Loucy (cell line): ENCODE data around the gene TEDC1.

Source experiments
- H2AFZ ChIP-seq: fragments of 200-600 bp; sonication (generic); 2 replicates; pipeline ENCODE4 v1.6.0; 2016; ENCODE audit warnings: antibody characterized with exemption, mild to moderate bottlenecking, low read length, moderate library complexity
- H3F3A ChIP-seq: fragments of 200-600 bp; 2 replicates; pipeline ENCODE4 v1.6.0; 2016; ENCODE audit warnings: antibody characterized with exemption, low read depth, mild to moderate bottlenecking
- H3K27me3 ChIP-seq: fragments of 200-600 bp; sonication (generic); 2 replicates; pipeline ENCODE4 v1.6.1; 2014; ENCODE audit warnings: low read length, mild to moderate bottlenecking; ENCODE audit not compliant: insufficient read depth, poor library complexity, severe bottlenecking
- H3K36me3 ChIP-seq: fragments of 200-600 bp; sonication (generic); 2 replicates; pipeline ENCODE4 v1.6.1; 2016; ENCODE audit warnings: low read length; ENCODE audit not compliant: insufficient read depth
- H3K4me1 ChIP-seq: fragments of 200-600 bp; sonication (generic); 2 replicates; pipeline ENCODE4 v1.5.1; 2014; ENCODE audit warnings: low read length, mild to moderate bottlenecking; ENCODE audit not compliant: insufficient read depth, poor library complexity, severe bottlenecking
- H3K4me2 ChIP-seq: fragments of 200-600 bp; sonication (generic); 2 replicates; pipeline ENCODE4 v1.6.0; 2014; ENCODE audit warnings: antibody characterized with exemption, low read length, low read depth, mild to moderate bottlenecking; ENCODE audit not compliant: poor library complexity, severe bottlenecking
- H3K4me3 ChIP-seq: fragments of 200-600 bp; sonication (generic); 2 replicates; pipeline ENCODE4 v1.5.1; 2014; ENCODE audit warnings: low read length, mild to moderate bottlenecking, mixed read lengths; ENCODE audit not compliant: poor library complexity, severe bottlenecking
- H3K79me2 ChIP-seq: fragments of 200-600 bp; sonication (generic); 2 replicates; pipeline ENCODE4 v1.6.1; 2014; ENCODE audit warnings: low read length; ENCODE audit not compliant: insufficient read depth
- H3K9ac ChIP-seq: fragments of 200-600 bp; sonication (generic); 2 replicates; pipeline ENCODE4 v1.6.0; 2014; ENCODE audit warnings: mild to moderate bottlenecking, low read depth, low read length, moderate library complexity; ENCODE audit not compliant: poor library complexity, severe bottlenecking
- H3K9me2 ChIP-seq: fragments of 200-600 bp; sonication (generic); replicated peaks from 2 replicates; pipeline ENCODE4 v1.6.1; 2016; ENCODE audit warnings: low read depth, low read length, mixed read lengths
- H3K9me3 ChIP-seq: fragments of 200-600 bp; sonication (generic); 2 replicates; pipeline ENCODE4 v1.6.1; 2014; ENCODE audit warnings: mild to moderate bottlenecking, antibody characterized with exemption, low read length, low read depth; ENCODE audit not compliant: insufficient read depth
- H4K20me1 ChIP-seq: fragments of 200-600 bp; sonication (generic); 2 replicates; pipeline ENCODE4 v1.6.0; 2014; ENCODE audit warnings: antibody characterized with exemption, low read length, mild to moderate bottlenecking; ENCODE audit not compliant: insufficient read depth, poor library complexity, severe bottlenecking
- EZH2phosphoT487 ChIP-seq: fragments of 200-600 bp; IDR thresholded peaks from 2 replicates; pipeline ENCODE4 v1.6.1; 2018; ENCODE audit warnings: antibody characterized with exemption, mild to moderate bottlenecking, moderate library complexity, borderline replicate concordance
- TF ChIP-seq, protein P1 (sequence below): fragments of 200-600 bp; sonication (generic); conservative IDR thresholded peaks from 2 replicates; pipeline ENCODE4 v1.5.1; 2014; ENCODE audit warnings: mild to moderate bottlenecking, antibody characterized with exemption, low read length

Gene TEDC1

DNA sequence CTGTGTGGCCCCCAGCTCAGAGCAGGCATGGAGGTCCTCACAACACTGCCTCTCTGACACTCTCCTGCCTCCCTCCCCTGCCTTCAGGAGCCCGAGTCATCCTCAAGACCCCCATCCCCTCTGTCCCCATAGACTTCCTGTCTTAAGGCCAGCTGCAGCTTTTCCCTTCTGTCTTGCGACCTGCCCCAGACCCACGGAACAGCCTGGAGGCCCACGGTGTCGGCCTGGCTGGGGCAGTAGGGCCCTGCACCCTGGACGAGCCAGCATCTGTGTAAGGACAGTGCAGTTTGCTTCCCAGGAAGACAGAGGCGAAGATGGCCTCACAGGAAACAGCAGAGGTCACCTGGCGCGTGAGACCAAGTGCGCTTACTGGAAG lies 9.7 kb downstream of the TEDC1 start:
- no peaks in the 10 kb centered on the region for H3K27me3 ChIP-seq
- H3K36me3 ChIP-seq: no peaks in the 10 kb centered on the region
- no peak overlapping the region for H2AFZ ChIP-seq
- H3K9me2 ChIP-seq: no peaks in the 10 kb centered on the region
- H4K20me1 ChIP-seq: no peaks in the 10 kb centered on the region
- H3K9me3 ChIP-seq: no peaks in the 10 kb centered on the region
- H3K79me2 ChIP-seq: no peaks in the 10 kb centered on the region
- H3K4me1 ChIP-seq: no peaks in the 10 kb centered on the region
- H3F3A ChIP-seq: no peaks in the 10 kb centered on the region
- H3K9ac ChIP-seq: no peak overlapping the region
- TF ChIP-seq EZH2phosphoT487: no peak
- TF ChIP-seq, protein P1, sequence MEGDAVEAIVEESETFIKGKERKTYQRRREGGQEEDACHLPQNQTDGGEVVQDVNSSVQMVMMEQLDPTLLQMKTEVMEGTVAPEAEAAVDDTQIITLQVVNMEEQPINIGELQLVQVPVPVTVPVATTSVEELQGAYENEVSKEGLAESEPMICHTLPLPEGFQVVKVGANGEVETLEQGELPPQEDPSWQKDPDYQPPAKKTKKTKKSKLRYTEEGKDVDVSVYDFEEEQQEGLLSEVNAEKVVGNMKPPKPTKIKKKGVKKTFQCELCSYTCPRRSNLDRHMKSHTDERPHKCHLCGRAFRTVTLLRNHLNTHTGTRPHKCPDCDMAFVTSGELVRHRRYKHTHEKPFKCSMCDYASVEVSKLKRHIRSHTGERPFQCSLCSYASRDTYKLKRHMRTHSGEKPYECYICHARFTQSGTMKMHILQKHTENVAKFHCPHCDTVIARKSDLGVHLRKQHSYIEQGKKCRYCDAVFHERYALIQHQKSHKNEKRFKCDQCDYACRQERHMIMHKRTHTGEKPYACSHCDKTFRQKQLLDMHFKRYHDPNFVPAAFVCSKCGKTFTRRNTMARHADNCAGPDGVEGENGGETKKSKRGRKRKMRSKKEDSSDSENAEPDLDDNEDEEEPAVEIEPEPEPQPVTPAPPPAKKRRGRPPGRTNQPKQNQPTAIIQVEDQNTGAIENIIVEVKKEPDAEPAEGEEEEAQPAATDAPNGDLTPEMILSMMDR: no peak
- H3K4me2 ChIP-seq: no peak overlapping the region
- no peak overlapping the region for H3K4me3 ChIP-seq

DNA sequence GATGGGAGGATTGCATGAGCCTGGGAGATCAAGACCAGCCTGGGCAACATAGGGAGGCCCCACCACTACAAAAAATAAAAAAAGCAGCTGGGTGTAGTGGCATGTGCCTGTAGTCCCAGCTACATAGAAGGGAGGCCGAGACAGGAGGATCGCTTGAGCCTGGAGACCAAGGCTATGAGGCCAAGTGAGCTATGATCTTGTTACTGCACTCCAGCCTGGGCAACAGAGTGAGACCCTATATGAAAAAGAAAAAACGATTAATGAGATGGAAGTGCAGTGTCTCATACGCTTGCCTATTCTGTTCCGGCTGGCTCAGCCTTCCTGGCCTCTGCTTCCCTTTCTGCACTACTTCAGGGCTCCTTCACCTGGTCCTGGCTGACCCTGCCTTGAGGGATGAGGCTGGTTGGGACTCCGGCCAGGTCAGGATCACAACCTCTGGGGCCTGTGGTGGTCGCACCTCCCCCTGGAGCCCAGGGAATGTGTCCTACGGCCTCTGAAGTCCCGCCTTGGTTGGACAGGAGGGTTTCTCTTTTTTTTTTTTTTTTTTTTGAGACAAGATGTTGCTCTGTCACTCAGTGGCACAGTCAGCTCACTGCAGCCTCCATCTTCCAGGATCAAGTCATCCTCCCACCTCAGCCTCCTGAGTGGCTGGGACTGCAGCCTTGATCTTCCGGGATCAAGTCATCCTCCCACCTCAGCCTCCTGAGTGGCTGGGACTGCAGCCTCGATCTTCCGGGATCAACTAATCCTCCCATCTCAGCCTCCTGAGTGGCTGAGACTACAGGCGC lies 10.7 kb downstream of the TEDC1 start:
- Histone ChIP-seq H3K4me3 (no peak overlapping the region), H3K9me2 (no peaks in the 10 kb centered on the region), H3K36me3 (no peaks in the 10 kb centered on the region), H4K20me1 (no peaks in the 10 kb centered on the region), H3K4me2 (no peak overlapping the region), H3K4me1 (no peaks in the 10 kb centered on the region), H3K9me3 (no peaks in the 10 kb centered on the region), H3F3A (no peaks in the 10 kb centered on the region), H3K79me2 (no peaks in the 10 kb centered on the region), H2AFZ (no peak overlapping the region), H3K27me3 (no peaks in the 10 kb centered on the region), H3K9ac (no peak overlapping the region)
- TF ChIP-seq, protein P1: no peak
- TF ChIP-seq EZH2phosphoT487: no peak

DNA sequence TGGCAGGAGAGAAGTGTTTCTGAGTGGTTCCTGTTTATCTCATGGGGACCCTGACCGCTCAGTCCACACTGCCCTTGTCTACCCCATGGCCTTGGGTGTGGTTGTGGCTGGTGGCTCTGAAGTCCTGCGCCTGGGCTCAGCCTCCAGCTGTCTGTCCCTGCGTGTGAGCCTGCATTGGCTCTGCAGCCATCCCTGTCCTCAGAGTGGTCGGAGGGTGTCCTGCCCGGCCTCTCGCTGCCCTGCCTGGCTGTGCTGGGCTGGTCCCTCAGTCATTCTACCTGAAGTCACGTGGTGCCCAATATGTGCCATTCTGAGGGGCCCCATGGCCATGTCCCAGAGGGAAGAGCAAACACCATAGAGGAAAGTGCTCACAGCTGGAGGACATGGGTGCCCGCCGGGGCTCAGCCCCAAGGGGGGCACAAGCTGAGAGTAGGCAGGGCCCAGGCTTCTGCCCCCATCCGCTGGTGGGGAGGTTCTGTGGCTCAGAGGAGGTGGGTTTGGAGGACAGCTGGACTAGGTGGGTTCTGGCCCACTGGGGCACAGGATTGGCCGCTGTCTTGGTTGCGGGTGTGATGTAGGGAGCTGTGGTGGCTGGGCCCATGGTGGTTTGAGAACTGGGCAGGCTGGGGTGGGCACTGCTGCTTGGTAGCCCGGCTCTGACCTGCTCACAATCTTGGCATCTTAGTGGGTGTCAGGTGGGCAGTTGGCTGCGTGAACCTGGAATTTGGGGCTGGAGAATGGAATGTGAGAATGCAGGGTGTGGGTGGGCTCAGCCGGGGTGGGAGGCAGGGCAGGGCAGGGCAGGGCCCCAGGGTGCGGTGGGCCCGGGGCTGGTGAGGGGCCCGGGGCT lies 11.6 kb downstream of the TEDC1 start:
- no peaks in the 10 kb centered on the region for H3K36me3 ChIP-seq
- TF ChIP-seq EZH2phosphoT487: no peak
- TF ChIP-seq, protein P1: no peak
- peaks cover 5% of the 10 kb centered on the region for H3K4me1 ChIP-seq
- H4K20me1 ChIP-seq: no peaks in the 10 kb centered on the region
- no peaks in the 10 kb centered on the region for H3K79me2 ChIP-seq
- no peaks in the 10 kb centered on the region for H3F3A ChIP-seq
- no peaks in the 10 kb centered on the region for H3K9me2 ChIP-seq
- no peak overlapping the region for H3K4me2 ChIP-seq
- H3K9ac ChIP-seq: no peak overlapping the region
- no peaks in the 10 kb centered on the region for H3K9me3 ChIP-seq
- H2AFZ ChIP-seq: no peak overlapping the region
- no peak overlapping the region for H3K4me3 ChIP-seq
- H3K27me3 ChIP-seq: no peaks in the 10 kb centered on the region
